WERI-Rb-1 (cell line): Measurements from ENCODE around the gene MECP2.

ENCODE experiments used
- DNase-seq: peaks from one replicate; pipeline ENCODE4 v3.0.0-alpha.2; 2020
- H3K27ac ChIP-seq: fragments of 250-450 bp; sonication (Bioruptor Pico); 2 replicates; pipeline ENCODE4 v1.5.1; 2020; ENCODE audit warnings: mild to moderate bottlenecking, moderate library complexity
- H3K27me3 ChIP-seq: fragments of 250-450 bp; sonication (Bioruptor Pico); 2 replicates; pipeline ENCODE4 v1.5.1; 2021; ENCODE audit warnings: mild to moderate bottlenecking, low read depth, moderate library complexity; ENCODE audit not compliant: insufficient read depth, severe bottlenecking
- H3K36me3 ChIP-seq: fragments of 250-450 bp; sonication (Bioruptor Pico); 2 replicates; pipeline ENCODE4 v1.5.1; 2020; ENCODE audit warnings: mild to moderate bottlenecking, moderate library complexity
- H3K4me3 ChIP-seq: 2 replicates; pipeline ENCODE4 v1.5.1; 2011; ENCODE audit warnings: low read depth, mild to moderate bottlenecking, control low read depth, low read length
- H3K9me3 ChIP-seq: fragments of 250-450 bp; sonication (Bioruptor Pico); 2 replicates; pipeline ENCODE4 v1.5.1; 2021; ENCODE audit warnings: mild to moderate bottlenecking, moderate library complexity; ENCODE audit not compliant: severe bottlenecking
- TF ChIP-seq, protein P1 (sequence below): IDR thresholded peaks from 2 replicates; pipeline ENCODE4 v1.5.1; 2011; ENCODE audit warnings: low read depth, mild to moderate bottlenecking, control low read depth, inconsistent platforms, low read length

MECP2 gene

DNA sequence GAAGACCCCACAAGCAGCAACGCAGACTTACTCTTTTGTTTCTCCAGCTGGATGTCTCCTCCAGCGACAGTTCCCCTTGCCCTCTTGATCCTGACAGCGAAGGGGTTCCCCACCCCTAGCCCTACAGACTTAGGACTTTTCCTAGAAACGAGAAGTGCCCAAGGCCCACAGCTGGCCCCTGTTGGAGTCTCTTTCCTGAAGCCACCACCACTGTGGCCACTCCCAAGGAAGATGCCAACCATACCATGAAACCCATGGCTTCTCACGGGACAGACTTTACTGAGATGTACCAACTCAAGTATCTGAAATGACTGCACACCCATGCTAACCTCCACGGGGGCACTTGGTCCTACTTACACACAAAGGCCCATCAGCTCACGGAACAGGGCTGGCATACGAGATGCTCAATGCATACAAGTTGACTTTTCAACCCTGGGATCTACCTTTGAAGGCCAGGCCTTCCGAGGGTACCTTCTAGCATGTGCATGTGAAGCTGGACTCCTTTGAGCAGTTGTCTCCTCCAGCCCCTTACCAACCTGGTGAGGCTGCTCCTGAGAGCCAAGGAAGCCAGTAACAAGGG, 76.9 kb downstream of the MECP2 start:
- peak overlapping the region; percentile 35 for H3K4me3 ChIP-seq
- TF ChIP-seq, protein P1, sequence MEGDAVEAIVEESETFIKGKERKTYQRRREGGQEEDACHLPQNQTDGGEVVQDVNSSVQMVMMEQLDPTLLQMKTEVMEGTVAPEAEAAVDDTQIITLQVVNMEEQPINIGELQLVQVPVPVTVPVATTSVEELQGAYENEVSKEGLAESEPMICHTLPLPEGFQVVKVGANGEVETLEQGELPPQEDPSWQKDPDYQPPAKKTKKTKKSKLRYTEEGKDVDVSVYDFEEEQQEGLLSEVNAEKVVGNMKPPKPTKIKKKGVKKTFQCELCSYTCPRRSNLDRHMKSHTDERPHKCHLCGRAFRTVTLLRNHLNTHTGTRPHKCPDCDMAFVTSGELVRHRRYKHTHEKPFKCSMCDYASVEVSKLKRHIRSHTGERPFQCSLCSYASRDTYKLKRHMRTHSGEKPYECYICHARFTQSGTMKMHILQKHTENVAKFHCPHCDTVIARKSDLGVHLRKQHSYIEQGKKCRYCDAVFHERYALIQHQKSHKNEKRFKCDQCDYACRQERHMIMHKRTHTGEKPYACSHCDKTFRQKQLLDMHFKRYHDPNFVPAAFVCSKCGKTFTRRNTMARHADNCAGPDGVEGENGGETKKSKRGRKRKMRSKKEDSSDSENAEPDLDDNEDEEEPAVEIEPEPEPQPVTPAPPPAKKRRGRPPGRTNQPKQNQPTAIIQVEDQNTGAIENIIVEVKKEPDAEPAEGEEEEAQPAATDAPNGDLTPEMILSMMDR, result no peak
- H3K27me3 ChIP-seq, result peaks cover 11% of the 10 kb centered on the region
- peaks cover 33% of the 10 kb centered on the region for H3K36me3 ChIP-seq
- no peak for DNase-seq
- no peaks in the 10 kb centered on the region for H3K9me3 ChIP-seq
- H3K27ac ChIP-seq, result peak overlapping the region; percentile 86

DNA sequence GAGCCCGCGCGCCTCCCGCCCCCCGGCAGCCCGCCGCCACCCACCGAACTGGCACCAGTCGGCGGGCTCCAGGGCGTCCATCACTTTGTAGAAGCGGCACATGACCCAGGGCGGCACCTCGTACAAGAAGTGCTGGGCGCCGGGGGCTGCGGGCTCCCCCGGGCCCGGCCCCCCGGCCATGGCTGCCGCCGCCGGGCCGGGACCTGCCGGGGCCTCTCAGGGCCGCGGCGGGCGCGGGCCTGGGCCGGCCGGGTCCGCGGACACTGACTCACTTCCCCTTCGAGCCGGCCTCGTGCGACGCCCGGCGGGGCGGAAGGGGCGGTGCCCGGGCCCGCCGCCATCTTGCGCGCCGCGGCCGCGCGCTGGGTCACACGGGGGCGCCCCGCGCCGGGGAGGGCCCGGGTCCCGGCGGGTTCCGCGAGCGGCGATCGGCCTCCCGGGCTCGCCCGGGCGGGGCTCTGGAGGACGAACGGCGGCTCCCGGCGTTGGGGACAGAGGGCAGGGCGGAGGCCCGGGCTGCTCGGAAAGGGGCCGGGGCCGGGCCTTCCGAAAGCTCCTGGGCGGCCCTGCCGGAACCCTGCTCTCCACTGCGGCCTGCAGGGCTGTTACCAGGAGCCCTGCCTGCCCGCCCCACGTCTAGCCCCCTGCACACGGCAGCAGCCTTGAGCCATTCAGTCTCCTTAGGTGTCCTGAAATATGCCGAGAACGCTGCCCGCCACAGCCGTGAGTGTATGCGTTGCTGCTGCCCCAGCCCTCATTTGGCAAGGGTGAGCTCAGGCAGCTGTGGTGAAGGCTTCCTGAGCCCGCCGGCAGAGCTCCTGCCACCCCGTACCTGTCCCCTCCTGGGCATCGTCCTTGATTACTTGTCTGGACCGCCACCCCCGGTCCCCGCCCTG, 77.6 kb downstream of the MECP2 start, which contains the start of gene IRAK1:
Gene IRAK1 (minus strand): TSS at position 270 of the 896 bp plus-strand sequence. CDS start 90 bp downstream, at position 180.
- Histone ChIP-seq H3K27me3 (peaks cover 11% of the 10 kb centered on the region), H3K36me3 (peaks cover 41% of the 10 kb centered on the region), H3K27ac (peak within 1 kb of the TSS; percentile 86), H3K4me3 (peak within 1 kb of the TSS; percentile 69), H3K9me3 (no peaks in the 10 kb centered on the region)
- DNase-seq, result peak; percentile 66
- TF ChIP-seq, protein P1, result no peak

DNA sequence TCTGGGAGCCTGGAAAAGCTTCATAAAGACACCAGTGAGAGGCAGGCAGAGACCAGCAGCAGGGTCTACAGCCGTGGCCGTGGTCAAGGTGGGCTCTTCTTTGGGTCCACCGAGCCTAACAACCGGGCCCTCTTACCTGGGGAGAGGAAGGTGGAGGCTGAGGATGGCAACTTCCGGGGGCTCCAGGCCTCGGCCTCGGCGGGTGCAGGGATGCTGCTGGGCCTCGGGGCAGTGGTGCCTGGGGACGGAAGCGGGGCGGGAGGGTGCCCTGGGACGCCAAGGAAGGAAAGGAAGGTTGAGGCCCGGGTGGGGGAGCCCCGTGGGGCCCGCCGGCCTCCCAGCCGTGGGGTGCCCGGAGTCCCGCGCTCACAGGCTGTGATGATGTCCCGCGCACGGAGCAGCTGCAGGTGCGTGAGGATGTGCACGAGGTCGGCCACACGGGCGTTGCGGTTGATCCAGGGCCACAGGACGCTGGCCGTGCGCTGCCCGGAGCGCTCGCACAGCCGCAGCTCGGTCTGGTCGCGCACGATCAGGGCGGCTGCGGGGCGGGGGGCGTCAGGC, 78.4 kb downstream of the MECP2 start:
- TF ChIP-seq, protein P1, result no peak
- Histone ChIP-seq H3K36me3 (peaks cover 44% of the 10 kb centered on the region), H3K27me3 (peaks cover 11% of the 10 kb centered on the region), H3K9me3 (no peaks in the 10 kb centered on the region), H3K4me3 (peak overlapping the region; percentile 69), H3K27ac (peak overlapping the region; percentile 82)
- DNase-seq, result no peak

DNA sequence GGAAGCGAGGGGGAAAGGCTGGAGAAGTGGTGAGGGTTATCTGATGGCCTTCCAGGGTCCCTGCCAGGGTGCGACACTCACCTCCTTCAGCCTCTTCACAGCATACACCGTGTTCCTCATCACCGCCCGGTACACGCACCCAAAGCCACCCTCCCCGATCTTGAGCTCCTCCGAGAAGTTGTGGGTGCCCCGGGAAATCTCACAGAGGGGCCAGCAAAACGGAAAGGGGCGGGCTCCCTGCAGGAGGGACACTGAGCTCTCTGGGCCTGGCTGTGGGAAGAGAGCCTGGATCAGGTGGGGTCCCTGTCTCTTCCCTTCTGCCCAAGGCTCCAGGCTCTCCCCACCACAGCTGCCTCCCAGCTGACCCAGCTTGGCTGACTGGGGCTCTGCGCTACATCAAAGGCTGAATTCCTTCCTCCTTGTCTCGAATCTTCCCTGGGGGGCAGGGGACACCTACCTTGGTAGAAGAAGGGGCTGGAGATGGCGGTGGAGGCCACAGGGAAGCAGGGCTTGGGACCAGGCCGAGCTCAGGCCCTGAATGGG, 78.9 kb downstream of the MECP2 start:
- Histone ChIP-seq H3K27me3 (peaks cover 10% of the 10 kb centered on the region), H3K36me3 (peaks cover 43% of the 10 kb centered on the region), H3K27ac (peak overlapping the region; percentile 82), H3K9me3 (no peaks in the 10 kb centered on the region), H3K4me3 (peak overlapping the region; percentile 69)
- no peak for DNase-seq
- TF ChIP-seq, protein P1, result no peak

DNA sequence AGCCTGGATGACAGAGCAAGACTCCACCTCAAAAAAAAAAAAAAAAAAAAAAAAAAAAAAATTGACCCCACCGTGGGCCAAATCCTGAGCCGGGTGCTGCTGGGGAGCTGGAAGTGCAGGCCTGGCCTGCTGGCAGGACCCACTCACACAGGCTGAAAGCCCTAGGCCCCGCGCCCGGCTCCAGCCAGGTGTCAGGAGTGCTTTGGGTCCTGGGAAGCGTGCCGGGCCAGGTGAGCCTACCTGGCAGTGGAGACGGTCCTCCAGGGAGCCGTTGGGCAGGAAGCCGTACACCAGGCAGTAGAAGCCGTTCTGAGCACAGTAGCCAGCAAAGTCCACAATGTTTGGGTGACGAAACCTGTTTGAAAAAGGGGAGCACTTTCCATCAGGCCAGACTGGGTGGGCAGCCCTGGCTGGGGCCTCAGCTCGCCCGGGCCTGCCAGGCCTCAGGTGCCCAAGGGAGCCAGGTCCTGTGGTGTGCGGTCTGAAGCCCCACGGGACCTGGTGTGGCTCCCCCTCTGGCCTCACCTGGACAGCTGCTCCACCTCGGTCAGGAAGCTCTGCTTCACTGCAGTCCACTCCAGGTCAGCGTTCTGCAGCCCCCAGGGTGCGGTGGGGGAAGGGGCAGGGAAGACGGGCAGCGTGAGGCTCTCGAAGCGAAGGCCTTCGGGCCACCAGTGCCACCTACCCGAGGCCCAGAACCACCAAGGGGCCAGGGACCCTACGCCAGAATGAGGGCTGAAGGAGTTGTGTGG, 79.6 kb downstream of the MECP2 start:
- H3K4me3 ChIP-seq, result no peak overlapping the region
- TF ChIP-seq, protein P1, result no peak
- peaks cover 45% of the 10 kb centered on the region for H3K36me3 ChIP-seq
- no peak for DNase-seq
- H3K27ac ChIP-seq, result peak overlapping the region; percentile 82
- no peaks in the 10 kb centered on the region for H3K9me3 ChIP-seq
- peaks cover 10% of the 10 kb centered on the region for H3K27me3 ChIP-seq
